Spleen (tissue), 11 donors: ENCODE data around the gene CEACAM20. TPM values are rescaled to one million over a fixed set of nuclear protein-coding genes. Genes with fewer than 3 reads are reported as not detected.

ENCODE experiments used
- DNase-seq: peaks from one replicate; pipeline ENCODE4 v3.0.0-alpha.2; 2020
- H3K27ac ChIP-seq, 8 donors: fragments of 200-600 bp; sonication (generic) in 7 of 8; 1 replicate in 4 of 8; 2 replicates in 4 of 8; pipeline versions ENCODE4 v1.5.0 to v1.8.0; 2016 to 2021; ENCODE audit warnings: inconsistent platforms in 4 of 8, mild to moderate bottlenecking in 4 of 8, moderate library complexity in 1 of 8
- H3K27me3 ChIP-seq, 7 donors: fragments of 200-600 bp; sonication (generic) in 6 of 7; replicated peaks in 1 of 7; 1 replicate in 4 of 7; 2 replicates in 3 of 7; pipeline versions ENCODE4 v1.5.0 to v1.8.0; 2016 to 2021; ENCODE audit warnings: inconsistent platforms in 3 of 7, mild to moderate bottlenecking in 1 of 7
- H3K36me3 ChIP-seq, 6 donors: fragments of 200-600 bp; sonication (generic) in 5 of 6; 1 replicate in 4 of 6; 2 replicates in 2 of 6; pipeline versions ENCODE4 v1.5.0 to v1.8.0; 2016 to 2021; ENCODE audit warnings: inconsistent platforms in 2 of 6
- H3K4me1 ChIP-seq, 6 donors: fragments of 200-600 bp; sonication (generic) in 5 of 6; 1 replicate in 3 of 6; 2 replicates in 3 of 6; pipeline versions ENCODE4 v1.5.0 to v1.8.0; 2016 to 2021; ENCODE audit warnings: inconsistent platforms in 3 of 6
- H3K4me3 ChIP-seq, 8 donors: fragments of 200-600 bp; sonication (generic) in 7 of 8; 1 replicate in 4 of 8; 2 replicates in 4 of 8; pipeline versions ENCODE4 v1.5.0 to v1.8.0; 2016 to 2021; ENCODE audit warnings: inconsistent platforms in 4 of 8, mild to moderate bottlenecking in 4 of 8, moderate library complexity in 2 of 8
- H3K9me3 ChIP-seq, 8 donors: fragments of 200-600 bp; sonication (generic) in 7 of 8; 1 replicate in 4 of 8; 2 replicates in 4 of 8; pipeline versions ENCODE4 v1.5.0 to v1.8.0; 2016 to 2021; ENCODE audit warnings: inconsistent platforms in 4 of 8
- CTCF ChIP-seq, 11 experiments: fragments of 200-600 bp in 7 of 11; fragments of 450-650 bp in 4 of 11; sonication (generic) in 4 of 11; IDR thresholded peaks in 8 of 11; conservative IDR thresholded peaks in 3 of 11; 1 replicate in 7 of 11; 2 replicates in 4 of 11; pipeline versions ENCODE4 v1.4.0 to v1.8.0; 2016 to 2021; ENCODE audit warnings: antibody characterized with exemption in 11 of 11, inconsistent platforms in 4 of 11, mild to moderate bottlenecking in 1 of 11
- POLR2A ChIP-seq, 3 donors: fragments of 450-650 bp; IDR thresholded peaks; one replicate each; pipeline ENCODE4 v1.5.1; 2017; ENCODE audit warnings: antibody characterized with exemption in 3 of 3, mild to moderate bottlenecking in 1 of 3
- POLR2AphosphoS5 ChIP-seq, 3 donors: sonication (generic); formaldehyde crosslinking; IDR thresholded peaks; one replicate each; pipeline ENCODE4 v1.5.1; 2017; ENCODE audit warnings: antibody characterized with exemption in 3 of 3
- WGBS, 5 donors: extraction: QIAGEN DNeasy Blood & Tissue Kit in 3 of 5; methylation state at CpG; one replicate each; pipeline versions ENCODE4 v1.1.5 to v1.1.7; 2013 to 2018; 5-methylcytosine and 5-hydroxymethylcytosine counted together
- intact Hi-C: fragments of 100-400 bp; cut with DNase I; formaldehyde crosslinking; loops from one replicate; pipeline ENCODE4 v1.15.0; 2023; ENCODE audit warnings: low total_unique reads
- polyA plus RNA-seq, 3 donors: library from polyadenylated mRNA; stranded (reverse); fragments of 200-250 nt; gene quantifications; one replicate each; pipeline ENCODE4 v1.2.1, GENCODE V29; 2013
- total RNA-seq, 7 donors: library from RNA; depleted of rRNA in 3 of 7; stranded (reverse); fragments of >200 nt in 3 of 7; fragmentation: NEBNext Ultra II Directional in 4 of 7; extraction: Animal tissue kit (Norgen Biotek cat#: 25700) in 4 of 7; gene quantifications; one replicate each; pipeline versions ENCODE4 v1.1.0 to v1.2.1, GENCODE V29; 2016 to 2021
- donor health status: healthy with polysubstance abuse.
- donor health status: DM: no; HTN: no; CAD: no; lungs with moderate emphysema.
- donor health status: DM: no; HTN: no; CAD: no.
- donor health status: Bipolar disorder and iron deficiency.
- donor health status: healthy.
- donor health status: DM: no; HTN: no; CAD: no.
- donor health status: DM: yes; HTN: yes; CAD: no.

Gene CEACAM20
- total and polyA plus RNA-seq, 10 donors = not detected

GRCh38 chr19:44549507-44549906 is 20.0 kb upstream of the CEACAM20 start:
- Histone ChIP-seq H3K4me3 (no peak overlapping the region), H3K27me3 (peaks cover 0 to 6% (median 0%) of the 10 kb centered on the region in 7 donors), H3K4me1 (no peaks in the 10 kb centered on the region), H3K27ac (no peak overlapping the region), H3K9me3 (peaks cover 0 to 34% (median 0%) of the 10 kb centered on the region in 8 donors), H3K36me3 (no peaks in the 10 kb centered on the region)
- no peak for DNase-seq
- TF ChIP-seq POLR2A (IDR thresholded peaks at IDR 0.05) = no peak
- TF ChIP-seq CTCF (IDR thresholded peaks at IDR 0.05 in 8 of 11, conservative IDR thresholded peaks at IDR 0.05 in 3 of 11) = no peak
- no peak for TF ChIP-seq POLR2AphosphoS5 (IDR thresholded peaks at IDR 0.05)
- WGBS, 5 donors = 80 to 95% (median 94%) methylated on average over 3 of the region's 3 CpGs
- intact Hi-C loops = no loop called here

- Histone ChIP-seq H3K4me3 (no peak overlapping the region), H3K36me3 (no peaks in the 10 kb centered on the region), H3K27ac (no peak overlapping the region), H3K27me3 (peaks cover 0 to 6% (median 0%) of the 10 kb centered on the region in 7 donors), H3K4me1 (no peaks in the 10 kb centered on the region), H3K9me3 (peaks cover 0 to 29% (median 0%) of the 10 kb centered on the region in 8 donors)
- DNase-seq = no peak
- WGBS, 5 donors = 67 to 75% (median 74%) methylated on average over 4 of the region's 4 CpGs
- intact Hi-C loops = no loop called here
- TF ChIP-seq POLR2A (IDR thresholded peaks at IDR 0.05) = no peak
- no peak for TF ChIP-seq POLR2AphosphoS5 (IDR thresholded peaks at IDR 0.05)
- no peak for TF ChIP-seq CTCF (IDR thresholded peaks at IDR 0.05 in 8 of 11, conservative IDR thresholded peaks at IDR 0.05 in 3 of 11)
These were observed 19.3 kb upstream of the CEACAM20 start for GRCh38 chr19:44548736-44549135.

GRCh38 chr19:44544031-44544430 is 14.6 kb upstream of the CEACAM20 start:
- H3K4me1 ChIP-seq = no peaks in the 10 kb centered on the region
- no peak overlapping the region for H3K4me3 ChIP-seq
- H3K27ac ChIP-seq = no peak overlapping the region
- H3K27me3 ChIP-seq = peaks cover 0 to 6% (median 0%) of the 10 kb centered on the region in 7 donors
- WGBS, 5 donors = 57 to 72% (median 63%) methylated on average over 2 of the region's 2 CpGs
- TF ChIP-seq CTCF (IDR thresholded peaks at IDR 0.05 in 8 of 11, conservative IDR thresholded peaks at IDR 0.05 in 3 of 11) = no peak
- no peak for TF ChIP-seq POLR2AphosphoS5 (IDR thresholded peaks at IDR 0.05)
- TF ChIP-seq POLR2A (IDR thresholded peaks at IDR 0.05) = no peak
- intact Hi-C loops = no loop called here
- no peak for DNase-seq
- no peaks in the 10 kb centered on the region for H3K36me3 ChIP-seq
- peaks cover 0 to 6% (median 0%) of the 10 kb centered on the region in 8 donors for H3K9me3 ChIP-seq

GRCh38 chr19:44542671-44543070 is 13.2 kb upstream of the CEACAM20 start:
- no peak for DNase-seq
- intact Hi-C loops = no loop called here
- WGBS, 5 donors = 0 to 36% (median 0%) methylated on average over 1 of the region's 1 CpG
- no peaks in the 10 kb centered on the region for H3K36me3 ChIP-seq
- H3K4me1 ChIP-seq = no peaks in the 10 kb centered on the region
- no peak for TF ChIP-seq POLR2AphosphoS5 (IDR thresholded peaks at IDR 0.05)
- TF ChIP-seq CTCF (IDR thresholded peaks at IDR 0.05 in 8 of 11, conservative IDR thresholded peaks at IDR 0.05 in 3 of 11) = no peak
- no peak for TF ChIP-seq POLR2A (IDR thresholded peaks at IDR 0.05)
- peaks cover 0 to 3% (median 0%) of the 10 kb centered on the region in 8 donors for H3K9me3 ChIP-seq
- no peak overlapping the region for H3K27ac ChIP-seq
- H3K4me3 ChIP-seq = no peak overlapping the region
- H3K27me3 ChIP-seq = peaks cover 0 to 5% (median 0%) of the 10 kb centered on the region in 7 donors
